NCI-H1930 (cell line): ENCODE measurements around the gene DNAH5.

ENCODE experiments used
- DNase-seq, 2 experiments: peaks; one replicate each; lab custom pipeline; 2025; lab: John Stamatoyannopoulos, UW

Gene DNAH5

DNA sequence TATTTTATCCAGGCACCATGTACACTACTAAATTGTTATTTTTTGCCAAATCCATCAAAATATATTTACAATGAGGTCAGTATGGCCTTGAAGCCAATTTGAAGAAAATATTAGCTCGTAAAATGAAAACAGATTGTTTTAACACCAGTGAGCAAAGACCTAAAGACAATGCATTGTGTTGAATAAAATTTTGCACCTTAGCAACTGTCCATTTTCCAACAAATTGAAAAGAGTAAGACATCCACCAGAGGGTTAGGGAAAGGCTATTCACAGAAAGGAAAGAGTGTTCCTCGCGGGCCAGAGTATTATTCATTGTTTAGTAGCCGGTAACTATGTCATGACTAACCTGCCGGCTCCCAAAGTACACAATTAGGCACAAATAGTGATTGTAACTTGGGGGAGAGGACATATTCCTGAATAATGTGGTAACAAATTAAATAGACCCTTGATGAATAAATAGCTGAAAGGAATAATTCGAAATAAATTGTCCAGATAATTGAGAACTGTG is 213.3 kb downstream of the DNAH5 start:
- no peak for DNase-seq

- no peak for DNase-seq
Measured at GRCh38 chr5:13708906-13709305, 235.6 kb downstream of the DNAH5 start.

DNA sequence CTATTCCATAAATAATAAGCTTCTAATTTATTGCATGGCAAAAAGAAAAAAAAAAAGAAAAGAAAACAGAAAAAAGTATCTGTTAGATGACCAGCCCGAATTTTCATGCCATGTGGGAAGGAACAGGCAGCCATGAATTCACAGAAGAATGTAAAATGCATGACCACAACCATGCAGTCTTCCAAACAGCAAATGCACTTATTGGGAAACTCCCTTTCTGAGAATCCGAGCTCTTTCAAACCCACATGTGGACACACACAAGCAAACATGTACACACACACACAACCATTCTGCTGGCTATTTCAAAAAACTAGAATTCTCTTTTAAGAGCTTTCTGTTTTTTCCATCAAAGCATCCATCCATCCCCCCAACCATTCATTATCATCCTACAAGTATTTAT is 236.1 kb downstream of the DNAH5 start:
- DNase-seq, result no peak

GRCh38 chr5:13704396-13704795 is 240.1 kb downstream of the DNAH5 start:
- no peak for DNase-seq

DNA sequence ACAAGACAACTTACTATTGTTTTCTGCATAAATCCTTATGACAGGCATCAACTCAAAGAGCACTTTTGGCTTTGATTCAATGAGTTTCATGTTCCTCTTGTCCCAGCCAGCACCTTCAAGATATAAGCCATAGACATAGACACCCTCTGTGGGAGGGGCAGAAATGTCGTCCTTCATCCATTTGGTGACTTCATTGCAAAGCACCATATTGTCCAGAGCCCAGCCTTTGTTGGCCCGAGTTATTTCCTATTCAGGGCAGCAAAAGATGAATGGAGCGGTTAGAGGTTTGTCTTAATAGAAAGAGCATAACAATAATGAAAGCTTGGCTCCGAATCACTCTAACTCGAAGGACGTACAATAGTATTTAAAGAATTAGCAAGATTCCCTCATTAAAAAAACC is 243.9 kb downstream of the DNAH5 start:
- DNase-seq, result no peak

GRCh38 chr5:13698885-13699284 is 245.6 kb downstream of the DNAH5 start:
- DNase-seq, result no peak

GRCh38 chr5:13695076-13695712 is 249.3 kb downstream of the DNAH5 start:
- no peak for DNase-seq

DNA sequence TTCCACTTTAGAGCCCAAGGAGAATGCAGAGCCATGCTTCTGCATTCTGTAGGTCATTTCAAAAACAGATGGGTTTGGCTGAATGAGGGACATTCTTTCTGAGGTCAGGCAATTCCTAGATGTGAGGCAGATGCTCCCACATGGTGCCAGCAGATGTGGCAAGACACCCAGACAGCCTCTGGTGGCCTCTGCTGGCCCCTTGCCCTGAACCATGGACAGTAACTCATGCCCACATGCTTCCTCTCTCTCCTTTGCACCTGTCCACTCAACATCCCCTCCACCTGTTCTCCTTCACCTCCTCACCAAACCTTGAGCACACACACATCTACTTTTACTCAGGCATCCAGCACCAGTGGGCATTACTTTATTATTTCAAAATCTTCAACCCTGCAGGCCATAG is 252.3 kb downstream of the DNAH5 start:
- DNase-seq, result no peak

GRCh38 chr5:13676531-13676930 is 268.0 kb downstream of the DNAH5 start:
- no peak for DNase-seq

GRCh38 chr5:13674391-13674790 is 270.1 kb downstream of the DNAH5 start:
- no peak for DNase-seq

GRCh38 chr5:13673511-13673910 is 271.0 kb downstream of the DNAH5 start:
- DNase-seq, result no peak

- DNase-seq, result no peak
Measured at GRCh38 chr5:13664377-13664776, 280.1 kb downstream of the DNAH5 start.

DNA sequence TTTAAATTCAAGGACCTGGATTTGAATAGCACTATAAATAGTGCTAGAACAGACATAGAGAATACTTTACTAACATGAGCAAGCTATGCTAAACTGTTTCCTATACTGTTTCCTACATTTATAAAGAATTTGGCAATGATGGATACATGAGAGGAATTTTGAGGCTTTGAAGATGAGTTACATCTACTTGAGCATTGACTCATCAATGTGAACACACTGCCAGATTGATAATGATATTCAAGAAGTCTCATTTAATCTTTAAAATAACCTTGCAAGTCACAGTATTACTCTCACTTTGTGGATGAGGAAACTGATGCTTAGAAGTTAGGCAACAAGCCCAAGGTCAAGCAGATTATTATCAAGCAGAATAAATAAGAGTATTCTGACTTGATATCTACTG is 281.9 kb downstream of the DNAH5 start:
- DNase-seq, result no peak

GRCh38 chr5:13661272-13661671 is 283.2 kb downstream of the DNAH5 start:
- no peak for DNase-seq

DNA sequence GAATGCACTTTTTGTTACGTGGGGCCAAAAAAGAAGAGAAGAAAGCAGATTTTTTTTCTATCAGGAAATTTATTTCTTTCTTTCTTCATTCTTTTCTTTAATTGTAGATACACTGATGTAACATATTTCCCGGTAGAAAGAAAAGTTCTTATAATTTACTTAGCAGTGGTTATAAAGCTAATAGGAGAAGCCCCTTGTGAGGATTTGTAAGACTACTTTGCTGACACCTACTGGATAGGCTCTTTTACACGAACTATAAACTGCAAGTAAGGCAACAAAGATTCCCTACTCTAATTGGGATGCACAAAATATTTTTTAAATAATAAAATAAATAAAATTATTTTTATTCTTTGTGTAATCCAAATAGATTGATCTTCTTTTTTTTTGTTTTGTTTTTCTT is 284.4 kb downstream of the DNAH5 start:
- no peak for DNase-seq

GRCh38 chr5:13659391-13659790 is 285.1 kb downstream of the DNAH5 start:
- DNase-seq, result no peak

DNA sequence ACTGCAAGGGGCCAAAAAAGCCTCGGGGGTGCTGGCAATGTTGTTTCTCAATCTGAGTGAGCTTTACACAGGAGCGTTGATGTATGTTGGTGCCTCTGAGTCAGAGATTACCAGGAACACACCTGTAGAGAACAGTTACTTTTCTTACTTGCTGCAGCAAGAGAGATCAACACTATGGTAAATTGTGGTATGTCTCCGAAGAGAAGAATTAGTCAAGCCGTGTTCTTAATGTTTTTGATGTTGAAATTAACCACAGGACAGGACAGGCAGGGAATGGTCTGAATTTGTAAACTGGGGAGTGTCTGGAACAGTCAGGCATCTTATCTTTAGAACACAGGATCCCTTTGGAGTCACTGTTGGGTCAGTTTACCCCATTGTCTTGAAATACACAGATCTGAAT is 285.7 kb downstream of the DNAH5 start:
- DNase-seq, result no peak

DNA sequence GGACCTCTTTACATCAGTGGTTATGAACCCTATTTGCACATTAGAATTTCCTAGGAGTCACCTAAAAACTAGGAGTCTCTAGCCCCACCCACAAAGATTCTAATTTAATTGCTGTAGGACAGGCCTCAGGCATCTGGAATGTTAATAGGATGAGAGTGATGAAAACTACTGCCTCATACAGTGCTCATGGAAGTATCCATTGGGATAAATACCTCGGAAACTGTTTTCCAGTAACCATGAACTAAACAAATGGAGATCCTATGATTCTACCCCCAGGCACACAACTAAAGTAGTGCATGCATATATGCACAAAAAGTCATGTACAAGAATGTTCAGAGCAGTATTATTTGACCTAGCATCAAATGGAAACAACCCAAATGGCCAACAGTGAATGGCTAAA is 286.3 kb downstream of the DNAH5 start:
- no peak for DNase-seq

DNA sequence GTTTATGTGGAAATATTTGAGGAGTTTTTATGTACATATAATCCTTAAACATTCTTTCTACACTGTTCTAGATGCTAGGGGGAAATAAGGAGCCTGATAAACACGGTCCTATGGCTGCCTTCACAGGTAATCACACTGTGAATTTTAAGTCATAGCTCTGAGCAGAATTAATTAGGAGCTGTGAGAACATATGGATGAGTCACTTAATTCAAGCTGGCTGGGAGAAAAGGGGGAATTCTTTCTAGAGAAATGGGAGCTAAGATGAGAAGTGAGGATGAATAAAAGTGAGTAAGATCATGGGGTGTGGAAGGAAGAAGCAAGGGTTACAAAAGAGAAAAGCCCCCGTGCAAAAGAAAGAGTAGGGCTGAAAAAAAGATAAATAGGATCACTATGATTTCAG is 290.8 kb downstream of the DNAH5 start:
- no peak for DNase-seq

DNA sequence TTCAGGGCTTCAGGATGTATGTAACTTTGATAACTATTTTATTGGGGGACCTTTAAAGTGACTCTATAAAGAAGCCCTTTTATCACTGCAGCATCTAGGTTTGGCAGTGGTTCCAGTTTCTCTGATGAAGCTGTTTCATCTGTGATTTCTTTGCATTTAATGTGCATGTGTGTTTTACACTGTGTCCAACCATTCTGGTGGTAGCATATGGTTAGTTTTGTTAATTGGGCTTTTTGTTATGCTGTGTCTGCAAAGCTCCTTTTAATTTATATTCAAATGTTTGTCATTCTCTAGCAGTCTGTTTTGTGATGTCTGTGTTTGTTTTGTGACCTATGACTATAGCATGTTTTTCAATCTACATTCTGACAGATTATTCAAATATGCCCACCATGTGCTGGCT is 294.8 kb downstream of the DNAH5 start:
- no peak for DNase-seq

- no peak for DNase-seq
Measured at GRCh38 chr5:13648822-13649221, 295.7 kb downstream of the DNAH5 start.

GRCh38 chr5:13643734-13644133 is 300.8 kb downstream of the DNAH5 start:
- DNase-seq, result no peak

GRCh38 chr5:13643196-13643595 is 301.3 kb downstream of the DNAH5 start:
- no peak for DNase-seq
